Measurements from ENCODE around the gene SCO2. TPM values are rescaled to one million over a fixed set of nuclear protein-coding genes. Genes with fewer than 3 reads are reported as not detected.

Gene SCO2
- total and polyA plus RNA-seq, 2 of the 13 experiments (the other 11 are each of a cell fraction or from before 2014, with no cell fraction given): 0.32 to 3.7 TPM

- no peak; the same call in 1 of the 2 replicates for TF ChIP-seq ZNF646 (CRISPR knock-in tag; IDR thresholded peaks at IDR 0.05)
- no peak for TF ChIP-seq FOXP1 (IDR thresholded peaks at IDR 0.05)
- no peak for TF ChIP-seq FOXP1 (CRISPR knock-in tag; IDR thresholded peaks at IDR 0.05)
- TF ChIP-seq GPN1 (CRISPR knock-in tag; IDR thresholded peaks at IDR 0.05; ENCODE audit: borderline replicate concordance): no peak
- TF ChIP-seq ZNF142 (CRISPR knock-in tag; IDR thresholded peaks at IDR 0.05): no peak
- TF ChIP-seq NFYC (CRISPR knock-in tag; IDR thresholded peaks at IDR 0.05): no peak
- TF ChIP-seq HMG20B (CRISPR knock-in tag; conservative IDR thresholded peaks at IDR 0.05): peak; percentile 67; the same call in 1 of the 2 replicates
- TF ChIP-seq ZNF432 (CRISPR knock-in tag; IDR thresholded peaks at IDR 0.05; ENCODE audit: borderline replicate concordance): no peak
- TF ChIP-seq PHF21A (CRISPR knock-in tag; IDR thresholded peaks at IDR 0.05): peak; percentile 55
- peak; percentile 60 for TF ChIP-seq ZFY (CRISPR knock-in tag; IDR thresholded peaks at IDR 0.05)
- TF ChIP-seq HBP1 (CRISPR knock-in tag; IDR thresholded peaks at IDR 0.05; ENCODE audit: low read depth): peak; percentile 46; the same call in 1 of the 2 replicates
- TF ChIP-seq BHLHE40 (IDR thresholded peaks at IDR 0.05; ENCODE audit: low read length): peak; percentile 81
- peak; percentile 73; the same call in 1 of the 2 replicates for TF ChIP-seq ZNF225 (CRISPR knock-in tag; IDR thresholded peaks at IDR 0.05)
- TF ChIP-seq KDM1A (CRISPR knock-in tag; IDR thresholded peaks at IDR 0.05): no peak
- no peak for TF ChIP-seq ZNF383 (CRISPR knock-in tag; IDR thresholded peaks at IDR 0.05; ENCODE audit: borderline replicate concordance)
- TF ChIP-seq CHD4 (IDR thresholded peaks at IDR 0.05; ENCODE audit: borderline replicate concordance, low read length): no peak
Measured at GRCh38 chr22:50525104-50525857, at the start of gene SCO2 (continued).

Data from HepG2 (cell line).